Fibroblast of pulmonary artery (primary cell): ENCODE data around the gene IGIP.

ENCODE experiments used
- DNase-seq: peaks from one replicate; pipeline ENCODE4 v3.0.0-alpha.2; 2010; ENCODE audit warnings: low read depth
- H3K4me3 ChIP-seq: replicated peaks from 2 replicates; pipeline ENCODE4 v1.5.1; 2011; ENCODE audit warnings: low read depth, mild to moderate bottlenecking, control low read depth, low read length, moderate library complexity
- TF ChIP-seq, protein P1 (sequence below): IDR thresholded peaks from 2 replicates; pipeline ENCODE4 v1.5.1; 2011; ENCODE audit warnings: mild to moderate bottlenecking, control low read depth, low read length, inconsistent platforms; ENCODE audit errors: missing control alignments

Gene IGIP

DNA sequence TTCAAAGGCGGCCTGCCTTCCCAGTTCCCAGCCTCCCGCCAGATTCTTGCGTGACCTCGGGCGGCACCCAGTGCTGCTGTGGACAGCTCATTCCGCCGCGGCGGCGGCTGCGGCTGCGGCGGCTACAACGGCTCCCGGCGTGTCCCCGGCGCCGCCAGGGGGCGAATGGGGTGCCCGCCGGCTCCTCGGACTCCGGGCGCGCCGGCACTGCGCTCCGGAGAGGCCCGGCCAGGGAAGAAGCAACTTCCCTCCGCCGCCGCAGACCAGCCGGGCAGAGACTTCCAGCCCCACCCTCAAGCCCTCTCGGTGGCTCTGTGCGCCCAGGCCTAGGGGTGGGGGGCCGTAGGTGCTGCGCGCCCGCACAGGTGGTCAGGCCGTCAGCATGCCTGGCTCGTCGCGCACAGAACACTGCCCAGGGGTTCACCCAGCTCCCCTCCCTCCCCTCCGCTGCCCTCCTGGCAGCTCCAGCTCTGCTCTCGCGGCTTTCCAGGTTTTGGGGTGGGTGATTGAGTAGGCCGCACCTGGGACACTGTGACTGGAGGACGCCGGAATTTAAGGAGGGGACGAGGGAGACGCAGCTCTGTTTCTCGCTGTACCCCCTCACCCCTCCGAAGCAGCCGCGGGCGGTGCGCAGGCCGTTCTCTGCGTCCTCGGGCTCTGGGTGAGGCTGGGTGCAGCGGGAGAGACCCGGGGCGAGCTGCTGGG, 20.2 kb downstream of the IGIP start:
- TF ChIP-seq, protein P1, sequence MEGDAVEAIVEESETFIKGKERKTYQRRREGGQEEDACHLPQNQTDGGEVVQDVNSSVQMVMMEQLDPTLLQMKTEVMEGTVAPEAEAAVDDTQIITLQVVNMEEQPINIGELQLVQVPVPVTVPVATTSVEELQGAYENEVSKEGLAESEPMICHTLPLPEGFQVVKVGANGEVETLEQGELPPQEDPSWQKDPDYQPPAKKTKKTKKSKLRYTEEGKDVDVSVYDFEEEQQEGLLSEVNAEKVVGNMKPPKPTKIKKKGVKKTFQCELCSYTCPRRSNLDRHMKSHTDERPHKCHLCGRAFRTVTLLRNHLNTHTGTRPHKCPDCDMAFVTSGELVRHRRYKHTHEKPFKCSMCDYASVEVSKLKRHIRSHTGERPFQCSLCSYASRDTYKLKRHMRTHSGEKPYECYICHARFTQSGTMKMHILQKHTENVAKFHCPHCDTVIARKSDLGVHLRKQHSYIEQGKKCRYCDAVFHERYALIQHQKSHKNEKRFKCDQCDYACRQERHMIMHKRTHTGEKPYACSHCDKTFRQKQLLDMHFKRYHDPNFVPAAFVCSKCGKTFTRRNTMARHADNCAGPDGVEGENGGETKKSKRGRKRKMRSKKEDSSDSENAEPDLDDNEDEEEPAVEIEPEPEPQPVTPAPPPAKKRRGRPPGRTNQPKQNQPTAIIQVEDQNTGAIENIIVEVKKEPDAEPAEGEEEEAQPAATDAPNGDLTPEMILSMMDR, result peak; percentile 22
- peak; percentile 67 for DNase-seq
- peak overlapping the region; percentile 41 for H3K4me3 ChIP-seq

- DNase-seq, result no peak
- H3K4me3 ChIP-seq, result no peak overlapping the region
- TF ChIP-seq, protein P1, result no peak
Observed at GRCh38 chr5:140146523-140146842, 20.7 kb downstream of the IGIP start.

GRCh38 chr5:140147460-140147859, 21.7 kb downstream of the IGIP start:
- DNase-seq, result no peak
- TF ChIP-seq, protein P1, result no peak
- no peak overlapping the region for H3K4me3 ChIP-seq

DNA sequence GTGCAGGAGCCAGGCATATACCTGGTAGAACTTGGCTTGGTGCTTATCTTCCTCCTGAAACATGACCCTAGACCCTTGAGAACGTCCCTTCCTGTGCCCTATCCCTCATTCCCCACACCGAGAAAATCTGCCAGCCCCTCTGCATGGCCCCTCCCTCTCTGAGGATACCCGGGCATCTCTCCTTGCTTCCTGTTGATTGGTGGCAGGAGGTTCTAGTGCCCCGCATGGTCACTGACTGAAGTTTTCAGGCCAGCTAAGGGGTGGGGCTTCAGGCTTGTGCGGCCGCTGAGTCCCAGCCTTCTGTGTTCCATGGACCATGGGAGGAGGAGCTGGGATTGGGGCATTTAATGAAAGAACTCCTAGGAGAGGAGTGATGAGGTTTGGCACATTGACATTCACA, 22.8 kb downstream of the IGIP start:
- TF ChIP-seq, protein P1, result peak; percentile 12
- no peak for DNase-seq
- H3K4me3 ChIP-seq, result no peak overlapping the region

DNA sequence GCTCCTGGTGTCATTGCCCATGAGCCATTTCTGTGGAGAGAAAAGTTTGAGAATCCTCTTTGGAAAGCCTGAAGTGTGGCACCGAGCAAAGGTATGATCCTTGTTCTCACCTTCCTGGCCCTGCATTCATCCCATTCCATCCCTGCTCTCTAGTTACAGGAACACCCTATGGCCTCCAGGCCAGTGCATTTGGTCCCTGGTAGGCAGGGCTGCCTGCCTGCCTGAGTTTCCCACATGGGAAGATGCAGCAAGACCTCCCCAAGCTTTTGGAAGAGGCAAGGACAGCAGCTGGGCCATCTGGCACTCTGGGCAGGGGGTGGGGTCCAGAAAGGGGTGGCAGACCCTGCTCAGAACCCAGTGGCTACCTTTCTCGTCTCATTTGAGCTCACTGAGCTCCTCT, 24.5 kb downstream of the IGIP start:
- no peak for DNase-seq
- TF ChIP-seq, protein P1, result no peak

DNA sequence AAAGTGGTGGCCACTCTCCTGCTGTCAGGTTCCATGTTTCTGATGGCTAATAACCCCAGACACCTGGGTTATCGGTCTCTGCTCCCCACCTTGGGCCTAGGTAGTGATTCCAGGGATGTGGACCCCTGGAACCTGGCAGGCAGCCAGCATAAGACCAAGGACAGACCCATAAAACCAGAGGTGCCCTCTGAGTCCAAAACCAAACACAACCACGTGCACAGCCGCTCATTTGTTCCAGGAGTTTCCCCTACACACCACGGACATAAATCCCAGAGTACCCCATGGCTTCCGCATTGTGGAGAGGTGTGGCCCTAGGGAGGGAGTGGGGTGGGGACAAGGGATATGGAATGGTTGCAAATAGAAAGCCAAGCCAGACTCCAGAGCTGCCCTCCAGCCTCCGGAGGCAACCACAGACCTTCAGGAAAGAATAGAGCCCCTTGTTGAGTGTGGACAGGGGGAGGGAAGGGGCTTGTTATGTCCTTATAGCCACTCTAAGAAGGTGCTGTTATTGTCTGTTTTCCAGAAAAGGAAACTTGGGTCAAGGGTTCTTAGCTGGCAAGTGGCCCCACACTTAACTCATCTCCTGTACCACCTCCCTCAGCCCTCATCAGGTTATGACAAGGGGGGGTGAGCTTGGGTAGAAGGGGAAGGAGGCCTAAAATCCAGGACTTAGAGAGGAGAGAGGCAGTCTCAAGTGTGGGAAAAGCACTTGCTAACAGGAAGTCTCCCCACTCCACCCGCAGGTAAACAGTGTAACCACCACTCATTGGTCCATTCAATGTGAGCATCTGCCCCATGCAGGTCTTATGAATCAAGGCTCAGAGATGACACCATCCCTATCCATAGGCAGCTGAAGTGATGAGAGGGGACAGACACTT, 25.6 kb downstream of the IGIP start:
- H3K4me3 ChIP-seq, result no peak overlapping the region
- TF ChIP-seq, protein P1, result no peak
- DNase-seq, result no peak

More for the DNA sequence above, 24.5 kb downstream of the IGIP start:
- no peak overlapping the region for H3K4me3 ChIP-seq
